Measurements from ENCODE around the gene NOVA1.

Gene NOVA1

DNA sequence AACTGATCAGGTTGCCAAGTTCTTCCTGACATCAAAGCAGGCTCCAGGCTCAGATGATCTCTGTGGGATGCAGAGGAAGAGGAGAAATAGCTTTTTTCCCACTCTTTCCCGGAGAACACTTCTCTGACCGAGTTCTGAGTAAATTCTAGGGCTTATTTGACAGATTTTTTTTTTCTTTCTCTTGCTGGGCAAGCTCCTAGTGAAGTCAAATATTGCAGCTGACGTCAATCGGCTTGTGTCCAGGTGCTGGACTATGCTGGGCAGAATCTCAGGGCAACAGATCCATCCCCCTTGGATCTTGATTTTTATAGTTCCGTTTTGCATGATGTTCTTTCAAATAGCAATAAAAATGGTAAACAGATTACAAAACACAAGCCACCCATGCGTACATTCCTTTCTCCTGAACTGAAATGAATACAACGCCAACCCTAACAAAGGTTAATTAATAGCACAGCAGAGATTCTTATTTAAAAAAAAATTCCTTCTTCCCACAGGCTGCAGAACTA lies 182.2 kb downstream of the NOVA1 start:
- no peak overlapping the region for H3K4me3 ChIP-seq (ENCODE audit: low read length)
- TF ChIP-seq CTCF (conservative IDR thresholded peaks at IDR 0.05; ENCODE audit: low read depth, low read length) = no peak
- no peak for DNase-seq (ENCODE audit: low read depth)

- TF ChIP-seq CTCF (conservative IDR thresholded peaks at IDR 0.05; ENCODE audit: low read depth, low read length) = no peak
- no peak overlapping the region for H3K4me3 ChIP-seq (ENCODE audit: low read length)
- peak; percentile 11 for DNase-seq (ENCODE audit: low read depth)
Measured at GRCh38 chr14:26414926-26415325, 182.9 kb downstream of the NOVA1 start.

DNA sequence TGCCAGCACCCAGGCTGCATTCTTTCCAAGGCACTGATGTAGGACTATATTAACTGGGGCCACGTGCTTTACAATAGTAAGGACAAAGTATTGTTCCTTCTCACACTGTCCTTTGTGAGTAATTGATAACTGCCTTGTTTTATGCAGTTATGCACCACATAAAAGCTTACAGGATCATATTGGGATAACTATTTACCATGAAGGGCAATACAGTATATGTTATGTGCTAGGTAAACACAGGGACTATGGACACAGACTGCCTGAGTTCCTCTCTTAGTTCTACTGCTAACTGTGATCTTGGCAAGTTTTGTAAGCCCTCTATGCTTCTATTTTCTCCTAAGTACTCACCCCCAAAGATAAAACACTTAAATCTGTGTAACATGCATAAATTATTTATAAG lies 183.7 kb downstream of the NOVA1 start:
- TF ChIP-seq CTCF (conservative IDR thresholded peaks at IDR 0.05; ENCODE audit: low read depth, low read length) = no peak
- no peak overlapping the region for H3K4me3 ChIP-seq (ENCODE audit: low read length)
- DNase-seq (ENCODE audit: low read depth) = no peak

GRCh38 chr14:26412421-26412820 lies 185.4 kb downstream of the NOVA1 start:
- no peak for DNase-seq (ENCODE audit: low read depth)
- TF ChIP-seq CTCF (conservative IDR thresholded peaks at IDR 0.05; ENCODE audit: low read depth, low read length) = no peak
- H3K4me3 ChIP-seq (ENCODE audit: low read length) = no peak overlapping the region

DNA sequence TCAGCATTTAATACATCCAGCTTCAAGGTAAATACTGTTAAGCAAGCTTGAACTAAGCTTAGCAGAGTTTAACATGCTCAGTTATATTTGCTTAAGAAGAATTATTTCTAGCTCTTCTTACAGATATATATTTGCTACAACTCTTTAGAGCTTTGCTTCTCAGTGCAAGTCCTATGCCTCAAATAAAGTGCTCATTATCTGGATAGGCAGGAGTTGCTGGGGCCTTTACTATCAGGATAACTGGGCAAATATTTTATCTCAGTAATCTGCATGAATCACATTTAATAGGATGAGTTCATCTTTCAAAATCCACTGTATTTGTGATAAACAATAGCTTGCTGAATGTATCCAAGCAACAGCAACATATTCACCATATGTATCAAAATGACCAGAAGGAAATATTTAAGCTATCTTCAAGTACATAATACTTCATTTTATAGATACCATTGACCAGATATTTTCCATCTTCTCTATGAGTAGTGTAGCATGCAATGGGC lies 187.6 kb downstream of the NOVA1 start:
- no peak for TF ChIP-seq CTCF (conservative IDR thresholded peaks at IDR 0.05; ENCODE audit: low read depth, low read length)
- no peak overlapping the region for H3K4me3 ChIP-seq (ENCODE audit: low read length)
- DNase-seq (ENCODE audit: low read depth) = peak; percentile 8

- no peak overlapping the region for H3K4me3 ChIP-seq (ENCODE audit: low read length)
- no peak for TF ChIP-seq CTCF (conservative IDR thresholded peaks at IDR 0.05; ENCODE audit: low read depth, low read length)
- no peak for DNase-seq (ENCODE audit: low read depth)
Measured at GRCh38 chr14:26404927-26405326, 192.9 kb downstream of the NOVA1 start.

- DNase-seq (ENCODE audit: low read depth) = no peak
- H3K4me3 ChIP-seq (ENCODE audit: low read length) = no peak overlapping the region
- no peak for TF ChIP-seq CTCF (conservative IDR thresholded peaks at IDR 0.05; ENCODE audit: low read depth, low read length)
Measured at GRCh38 chr14:26403760-26404159, 194.1 kb downstream of the NOVA1 start.
